MV-4-11 (cell line): Measurements from ENCODE around the gene UNC79.

ENCODE experiments used
- DNase-seq: peaks from one replicate; lab custom pipeline; 2025; lab: John Stamatoyannopoulos, UW

UNC79 gene

DNA sequence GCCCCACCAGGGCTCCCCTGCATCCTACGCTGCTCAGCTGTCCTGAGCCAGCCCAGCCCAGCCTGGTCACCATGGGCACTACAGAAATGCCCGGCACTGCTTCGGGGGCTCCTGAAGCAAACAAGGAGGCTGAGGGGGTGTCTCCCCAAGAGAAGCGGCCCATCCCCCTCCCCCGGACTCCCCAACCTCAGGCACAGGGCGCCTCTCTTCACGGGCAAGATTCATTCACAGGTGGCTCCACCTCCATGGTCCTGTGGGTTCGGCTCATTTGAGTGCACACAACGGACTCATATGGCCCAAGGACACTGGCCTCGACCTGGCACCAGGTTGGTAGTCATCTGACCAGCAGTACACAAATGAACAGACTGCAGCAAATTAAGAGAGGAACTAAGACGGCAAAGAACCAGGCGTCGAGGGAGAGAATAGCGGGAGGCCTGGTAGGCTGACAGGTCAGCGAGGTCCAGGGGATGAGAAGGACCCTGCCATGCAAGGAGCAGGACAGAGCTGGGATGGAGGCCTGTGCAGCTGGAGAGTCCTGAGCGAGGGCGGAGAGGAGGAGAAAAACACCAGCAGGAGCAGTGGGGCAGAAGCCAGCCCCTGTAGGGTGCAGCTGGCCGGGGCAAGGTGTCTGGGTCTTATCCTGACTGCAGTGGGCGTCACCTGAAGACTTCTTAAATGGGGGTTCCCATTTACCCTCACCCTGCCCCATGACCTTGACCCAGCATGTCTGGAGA is 297.3 kb downstream of the UNC79 start:
- no peak for DNase-seq

DNA sequence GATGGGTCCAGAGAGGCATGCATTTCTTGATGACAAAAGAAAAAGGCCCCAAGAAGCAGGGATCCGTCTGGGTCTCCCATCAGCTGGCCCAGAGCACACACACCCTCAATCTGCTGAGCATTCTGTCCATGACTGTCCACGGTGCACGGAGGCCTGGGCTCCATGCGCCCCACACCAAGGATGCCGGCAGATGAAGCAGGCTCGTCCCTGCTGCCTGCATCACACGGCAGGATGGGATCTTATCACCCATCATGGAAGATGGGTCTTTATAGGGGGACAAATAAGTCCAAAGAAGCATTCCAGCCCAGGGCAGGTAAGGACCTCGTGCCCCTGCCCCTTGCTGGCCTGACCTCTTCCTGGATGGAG is 297.9 kb downstream of the UNC79 start:
- DNase-seq, result no peak

DNA sequence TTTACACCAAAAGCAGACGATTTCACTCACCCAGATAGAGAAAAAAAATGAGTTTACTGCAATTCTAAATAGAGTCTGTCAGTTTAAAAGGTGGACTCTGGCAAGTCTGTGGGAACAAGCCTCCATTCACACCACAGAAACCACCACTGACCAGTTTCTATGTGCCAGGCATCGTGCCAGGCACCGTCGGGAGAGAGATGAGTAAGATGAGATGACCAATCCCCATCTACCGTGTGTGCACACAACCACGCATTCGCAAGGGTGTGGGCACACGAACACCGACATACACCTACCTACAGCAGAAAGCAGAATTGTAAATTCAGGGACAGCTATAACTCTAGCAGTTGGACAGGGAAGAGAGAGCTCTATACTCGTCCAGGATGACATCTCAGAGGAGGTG is 299.3 kb downstream of the UNC79 start:
- peak; percentile 34 for DNase-seq

DNA sequence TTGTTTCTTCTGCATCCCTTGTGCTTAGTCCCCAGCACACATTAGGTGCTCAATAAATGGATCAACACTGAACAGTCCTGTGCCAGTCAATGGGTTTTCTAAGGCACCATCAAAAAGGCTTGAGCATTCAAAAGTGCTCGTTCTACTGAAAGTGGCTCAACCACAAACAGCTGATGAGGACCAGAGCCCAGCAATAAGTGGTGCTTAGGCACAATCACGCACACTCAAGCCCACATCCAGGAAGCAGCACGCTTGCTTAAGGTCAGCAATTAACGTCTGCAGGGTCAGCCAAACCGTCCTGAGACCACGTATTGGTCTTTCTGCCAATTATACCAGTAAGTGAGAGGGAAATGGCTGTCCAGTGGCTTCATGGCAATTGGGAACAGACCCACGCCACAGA is 301.0 kb downstream of the UNC79 start:
- DNase-seq, result peak; percentile 39

DNA sequence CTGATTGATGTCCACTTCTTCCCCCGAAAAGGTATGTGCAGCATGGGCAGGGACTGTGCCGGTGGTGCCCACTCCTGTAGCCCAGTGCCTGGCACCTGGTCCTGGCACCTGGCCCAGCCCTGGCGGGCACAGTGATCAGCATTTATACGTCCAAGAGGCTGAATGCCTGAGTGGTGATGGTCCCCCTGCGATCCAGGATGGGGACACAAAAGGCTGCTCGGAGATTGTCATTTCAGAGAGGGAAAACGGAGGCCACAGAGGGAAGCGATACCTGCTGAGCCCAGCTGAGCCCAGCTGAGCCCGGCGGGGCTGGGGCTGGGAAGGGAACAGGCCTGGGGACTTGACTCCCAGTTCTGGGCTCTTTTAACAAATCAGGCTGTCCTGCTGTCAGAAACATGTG is 301.8 kb downstream of the UNC79 start:
- DNase-seq, result no peak

GRCh38 chr14:93733231-93733630 is 302.5 kb downstream of the UNC79 start:
- no peak for DNase-seq

DNA sequence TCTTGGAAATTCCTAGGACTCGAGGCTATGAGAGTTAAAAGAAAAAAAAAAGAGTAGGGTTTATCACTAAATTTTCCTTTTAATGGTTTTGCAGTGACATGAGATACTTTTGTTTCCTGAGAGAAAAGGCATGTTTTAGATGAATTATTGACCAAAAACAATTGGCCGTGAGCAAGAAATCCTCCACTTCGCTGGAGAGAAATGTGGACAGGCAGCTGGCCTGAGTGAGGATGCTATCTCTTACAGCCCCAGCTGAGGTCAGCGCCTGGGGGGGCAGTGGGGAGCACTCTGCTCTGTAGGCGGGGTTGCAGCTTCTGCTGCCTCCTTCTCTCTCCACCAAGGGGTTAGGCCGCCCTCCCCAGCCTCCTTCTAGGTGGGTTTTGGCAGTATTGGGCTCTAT is 302.9 kb downstream of the UNC79 start:
- DNase-seq, result no peak

- DNase-seq, result no peak
Observed at GRCh38 chr14:93734086-93734822, 303.5 kb downstream of the UNC79 start.

DNA sequence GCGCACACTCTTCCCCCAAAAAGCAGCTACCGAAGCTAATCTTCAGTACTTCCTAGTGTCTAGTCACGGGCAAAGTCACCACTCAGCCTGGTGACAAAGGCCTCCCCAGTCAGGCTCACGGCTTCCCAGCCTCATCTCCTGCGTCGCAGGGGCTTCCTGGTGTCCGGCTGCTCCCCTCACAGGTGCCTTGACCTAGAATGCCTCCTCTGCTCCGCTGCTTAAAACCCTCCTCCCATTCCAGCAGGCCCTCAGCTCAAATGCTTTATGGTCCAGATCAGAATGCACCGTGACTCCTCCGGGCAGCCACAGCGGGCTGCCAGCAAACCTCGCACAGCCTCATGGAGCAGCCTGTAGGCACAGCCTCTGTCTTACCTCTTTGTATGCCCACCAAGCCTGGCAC is 304.5 kb downstream of the UNC79 start:
- DNase-seq, result no peak

- no peak for DNase-seq
Observed at GRCh38 chr14:93736378-93737014, 305.8 kb downstream of the UNC79 start.

GRCh38 chr14:93737634-93738033 is 306.9 kb downstream of the UNC79 start:
- no peak for DNase-seq

GRCh38 chr14:93741556-93742230 is 311.0 kb downstream of the UNC79 start:
- no peak for DNase-seq

GRCh38 chr14:93742761-93743160 is 312.0 kb downstream of the UNC79 start:
- DNase-seq, result no peak

DNA sequence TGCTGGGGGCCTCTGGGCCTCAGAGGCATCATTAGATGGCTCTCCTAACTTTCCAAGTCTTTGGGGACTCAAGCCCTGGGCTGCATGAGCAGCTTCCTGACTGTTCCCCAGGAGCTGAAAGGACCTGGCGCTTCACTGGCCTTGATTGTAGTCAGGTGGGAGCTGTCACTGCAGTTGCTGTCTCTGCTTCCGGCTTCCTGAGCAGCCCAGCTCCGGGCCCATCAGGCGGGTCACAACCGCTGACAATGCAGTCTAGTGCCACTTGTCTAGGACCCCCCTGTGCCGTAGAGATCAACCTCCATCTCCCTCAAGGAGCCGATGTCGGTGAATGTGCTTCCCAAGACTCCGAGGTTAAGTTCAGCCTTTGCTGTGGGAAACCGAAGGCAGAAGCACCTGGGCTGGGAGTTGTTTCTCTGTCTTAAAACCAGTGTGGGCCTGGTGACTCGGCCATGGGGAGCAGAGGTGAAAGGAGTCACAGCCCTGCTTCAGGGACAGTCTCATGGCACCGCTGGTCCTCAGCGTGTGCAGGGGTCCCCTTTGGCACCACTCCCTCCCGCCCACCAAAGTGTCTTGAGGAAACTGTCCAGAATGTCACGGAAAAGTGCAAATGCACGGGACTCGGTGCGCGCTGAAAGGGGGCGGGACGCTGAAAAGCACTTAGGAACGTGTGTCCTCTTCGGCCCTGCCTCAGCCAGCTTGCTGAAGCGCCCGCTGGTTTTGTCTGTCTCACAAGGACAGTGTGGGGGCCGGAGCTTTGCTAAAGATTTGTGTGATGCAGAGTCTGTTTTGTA is 312.7 kb downstream of the UNC79 start:
- DNase-seq, result no peak

- no peak for DNase-seq
Observed at GRCh38 chr14:93744176-93744575, 313.4 kb downstream of the UNC79 start.

- DNase-seq, result no peak
Observed at GRCh38 chr14:93744876-93745275, 314.1 kb downstream of the UNC79 start.

- no peak for DNase-seq
Observed at GRCh38 chr14:93745603-93746273, 315.0 kb downstream of the UNC79 start.

DNA sequence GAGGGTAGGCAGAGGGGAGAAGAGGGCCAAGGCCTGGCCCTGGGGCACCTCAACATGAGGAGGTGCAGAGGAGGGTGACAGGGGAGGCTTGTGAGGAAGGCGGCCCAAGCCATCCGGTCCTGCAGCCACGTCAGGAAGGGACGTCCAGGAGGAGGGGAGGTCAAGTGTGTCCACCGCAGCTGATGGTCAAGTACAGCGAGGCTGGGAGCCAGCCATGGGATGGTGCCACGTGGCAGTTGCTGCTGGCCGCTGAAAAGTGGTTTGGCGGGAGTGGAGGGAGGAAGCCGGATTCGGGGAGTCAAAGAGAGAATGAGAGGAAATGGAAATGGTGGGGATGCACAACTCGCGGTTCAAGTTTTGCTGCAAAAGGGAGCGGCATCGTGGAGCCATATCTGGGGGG is 316.4 kb downstream of the UNC79 start:
- DNase-seq, result no peak

GRCh38 chr14:93747560-93747959 is 316.8 kb downstream of the UNC79 start:
- no peak for DNase-seq

GRCh38 chr14:93748208-93749075 is 317.7 kb downstream of the UNC79 start:
- no peak for DNase-seq
